ENCODE results near the gene CLIC1.

DNA sequence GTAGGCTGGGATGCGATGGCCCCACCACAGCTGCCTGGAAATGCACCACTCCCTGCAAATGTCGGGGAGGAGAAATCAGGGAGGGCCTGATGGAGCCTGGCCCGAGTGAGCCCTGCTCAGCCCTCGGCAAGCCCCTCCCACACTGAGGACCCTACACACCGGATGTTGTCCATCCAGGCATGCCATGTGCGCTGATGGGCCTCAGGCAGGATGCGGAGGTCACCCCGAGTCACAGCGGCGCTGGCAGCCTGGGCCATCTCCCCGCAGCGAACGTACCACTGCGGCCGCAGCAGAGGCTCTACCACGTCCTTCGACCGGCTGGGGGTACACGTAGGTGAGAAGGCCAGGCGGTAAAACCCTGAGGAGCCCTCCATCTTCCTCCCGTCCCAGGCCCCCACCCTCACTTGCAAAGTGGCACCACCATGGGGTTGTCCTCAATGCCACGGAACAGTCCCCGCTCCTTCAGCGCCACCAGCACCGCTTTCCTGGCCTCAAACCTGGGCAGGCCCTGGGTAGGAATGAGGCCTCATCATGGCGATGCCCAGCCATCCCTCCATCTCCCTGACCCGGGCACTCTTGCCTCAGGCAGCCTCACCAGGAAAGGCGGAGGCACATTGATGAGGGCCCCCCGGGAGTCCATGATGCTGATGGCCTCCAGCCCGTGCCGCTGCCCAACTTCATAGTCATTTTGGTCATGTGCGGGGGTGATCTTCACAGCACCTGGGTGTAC, 46.0 kb upstream of the CLIC1 start:
- TF ChIP-seq, protein P1, sequence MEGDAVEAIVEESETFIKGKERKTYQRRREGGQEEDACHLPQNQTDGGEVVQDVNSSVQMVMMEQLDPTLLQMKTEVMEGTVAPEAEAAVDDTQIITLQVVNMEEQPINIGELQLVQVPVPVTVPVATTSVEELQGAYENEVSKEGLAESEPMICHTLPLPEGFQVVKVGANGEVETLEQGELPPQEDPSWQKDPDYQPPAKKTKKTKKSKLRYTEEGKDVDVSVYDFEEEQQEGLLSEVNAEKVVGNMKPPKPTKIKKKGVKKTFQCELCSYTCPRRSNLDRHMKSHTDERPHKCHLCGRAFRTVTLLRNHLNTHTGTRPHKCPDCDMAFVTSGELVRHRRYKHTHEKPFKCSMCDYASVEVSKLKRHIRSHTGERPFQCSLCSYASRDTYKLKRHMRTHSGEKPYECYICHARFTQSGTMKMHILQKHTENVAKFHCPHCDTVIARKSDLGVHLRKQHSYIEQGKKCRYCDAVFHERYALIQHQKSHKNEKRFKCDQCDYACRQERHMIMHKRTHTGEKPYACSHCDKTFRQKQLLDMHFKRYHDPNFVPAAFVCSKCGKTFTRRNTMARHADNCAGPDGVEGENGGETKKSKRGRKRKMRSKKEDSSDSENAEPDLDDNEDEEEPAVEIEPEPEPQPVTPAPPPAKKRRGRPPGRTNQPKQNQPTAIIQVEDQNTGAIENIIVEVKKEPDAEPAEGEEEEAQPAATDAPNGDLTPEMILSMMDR (IDR thresholded peaks at IDR 0.05), result no peak
- no peak for TF ChIP-seq ZFX (IDR thresholded peaks at IDR 0.05; ENCODE audit: borderline replicate concordance)

Measured in 22Rv1 (cell line).